Effector memory CD4-positive, alpha-beta T cell (primary cell): ENCODE results near the gene TEDC1.

Experiments used
- DNase-seq, 3 donors: peaks; one replicate each; pipeline ENCODE4 v3.0.0-alpha.2; 2020
- H3K27ac ChIP-seq: 2 replicates; pipeline ENCODE4 v1.7.0; 2013; ENCODE audit warnings: mild to moderate bottlenecking, low read length, moderate library complexity; ENCODE audit not compliant: insufficient read depth, poor library complexity, severe bottlenecking
- H3K27me3 ChIP-seq: replicated peaks from 2 replicates; pipeline ENCODE4 v1.7.0; 2013; ENCODE audit warnings: mild to moderate bottlenecking, low read length; ENCODE audit not compliant: insufficient read depth, control insufficient read depth, poor library complexity, severe bottlenecking
- H3K36me3 ChIP-seq: 2 replicates; pipeline ENCODE4 v1.7.0; 2013; ENCODE audit warnings: mild to moderate bottlenecking, low read length, moderate library complexity; ENCODE audit not compliant: control insufficient read depth, insufficient read depth
- H3K4me1 ChIP-seq: 2 replicates; pipeline ENCODE4 v1.7.0; 2013; ENCODE audit warnings: low read length, mild to moderate bottlenecking; ENCODE audit not compliant: control insufficient read depth, insufficient read depth, poor library complexity, severe bottlenecking
- H3K4me3 ChIP-seq: 2 replicates; pipeline ENCODE4 v1.7.0; 2013; ENCODE audit warnings: low read length, low read depth, mild to moderate bottlenecking; ENCODE audit not compliant: insufficient read depth, poor library complexity, severe bottlenecking
- H3K9me3 ChIP-seq: 2 replicates; pipeline ENCODE4 v1.7.0; 2013; ENCODE audit warnings: mild to moderate bottlenecking, low read length, moderate library complexity; ENCODE audit not compliant: control insufficient read depth

The TEDC1 gene

DNA sequence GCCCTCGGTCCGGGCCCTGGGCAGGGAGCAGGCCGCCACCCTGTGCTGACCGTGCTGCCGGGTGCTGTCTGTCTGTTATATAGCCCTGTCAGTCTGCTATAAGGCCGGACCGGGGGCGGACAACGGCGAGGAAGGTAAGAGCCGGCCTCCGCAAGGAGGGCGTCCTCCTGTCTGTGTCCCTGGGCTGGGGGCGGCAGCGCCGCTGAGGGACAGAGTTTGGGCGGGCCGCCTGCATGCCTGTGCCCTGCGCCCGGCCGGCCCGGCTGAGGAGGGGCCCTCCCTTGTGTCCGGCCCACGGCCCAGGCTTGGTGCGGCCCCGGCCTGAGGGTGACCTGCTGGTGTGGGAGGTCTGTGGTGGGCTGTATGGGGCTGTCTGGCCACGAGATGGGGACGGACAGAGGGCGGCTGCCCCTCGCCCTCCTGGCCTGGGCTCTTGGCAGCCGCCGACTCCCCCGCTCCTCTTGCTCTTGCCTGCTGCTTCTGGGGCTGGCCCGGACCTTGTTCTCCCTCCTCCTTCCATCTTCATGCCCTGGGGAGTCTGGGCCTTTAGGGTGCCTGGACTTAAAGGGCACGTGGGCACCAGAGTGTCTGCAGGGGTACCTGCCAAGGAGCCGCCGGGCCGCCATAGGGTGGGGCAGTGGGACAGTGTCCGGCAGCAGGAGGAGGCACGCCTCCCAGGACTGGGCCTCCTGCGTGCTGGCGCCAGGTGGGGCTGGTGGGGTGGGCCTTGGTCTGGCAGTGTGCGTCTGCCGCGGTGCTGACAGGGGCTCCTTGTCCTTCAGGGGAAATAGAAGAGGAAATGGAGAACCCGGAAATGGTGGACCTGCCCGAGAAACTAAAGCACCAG is 41.5 kb upstream of the TEDC1 start:
- Histone ChIP-seq H3K27me3 (no peaks in the 10 kb centered on the region), H3K4me1 (no peaks in the 10 kb centered on the region), H3K36me3 (peaks cover 18% of the 10 kb centered on the region), H3K4me3 (no peak overlapping the region), H3K9me3 (no peaks in the 10 kb centered on the region), H3K27ac (no peak overlapping the region)
- DNase-seq, result no peak

DNA sequence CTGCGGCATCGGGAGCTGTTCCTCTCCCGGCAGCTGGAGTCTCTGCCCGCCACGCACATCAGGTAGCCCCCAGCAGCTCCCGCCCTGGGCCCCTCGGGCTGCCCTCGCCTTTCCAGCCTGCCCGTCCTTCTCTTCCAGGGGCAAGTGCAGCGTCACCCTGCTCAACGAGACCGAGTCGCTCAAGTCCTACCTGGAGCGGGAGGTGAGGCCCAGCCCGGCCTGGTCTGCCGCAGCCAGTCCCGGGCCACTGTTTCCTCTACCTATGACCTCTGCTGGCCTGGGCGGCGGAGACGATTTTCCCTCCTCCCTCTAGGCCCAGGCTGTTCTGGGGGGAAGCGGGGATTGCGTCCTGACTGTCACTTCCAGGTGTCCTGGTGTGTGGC is 40.9 kb upstream of the TEDC1 start:
- H3K4me3 ChIP-seq, result no peak overlapping the region
- H3K36me3 ChIP-seq, result peaks cover 21% of the 10 kb centered on the region
- H3K27ac ChIP-seq, result no peak overlapping the region
- H3K9me3 ChIP-seq, result no peaks in the 10 kb centered on the region
- H3K27me3 ChIP-seq, result no peaks in the 10 kb centered on the region
- H3K4me1 ChIP-seq, result no peaks in the 10 kb centered on the region
- no peak for DNase-seq

DNA sequence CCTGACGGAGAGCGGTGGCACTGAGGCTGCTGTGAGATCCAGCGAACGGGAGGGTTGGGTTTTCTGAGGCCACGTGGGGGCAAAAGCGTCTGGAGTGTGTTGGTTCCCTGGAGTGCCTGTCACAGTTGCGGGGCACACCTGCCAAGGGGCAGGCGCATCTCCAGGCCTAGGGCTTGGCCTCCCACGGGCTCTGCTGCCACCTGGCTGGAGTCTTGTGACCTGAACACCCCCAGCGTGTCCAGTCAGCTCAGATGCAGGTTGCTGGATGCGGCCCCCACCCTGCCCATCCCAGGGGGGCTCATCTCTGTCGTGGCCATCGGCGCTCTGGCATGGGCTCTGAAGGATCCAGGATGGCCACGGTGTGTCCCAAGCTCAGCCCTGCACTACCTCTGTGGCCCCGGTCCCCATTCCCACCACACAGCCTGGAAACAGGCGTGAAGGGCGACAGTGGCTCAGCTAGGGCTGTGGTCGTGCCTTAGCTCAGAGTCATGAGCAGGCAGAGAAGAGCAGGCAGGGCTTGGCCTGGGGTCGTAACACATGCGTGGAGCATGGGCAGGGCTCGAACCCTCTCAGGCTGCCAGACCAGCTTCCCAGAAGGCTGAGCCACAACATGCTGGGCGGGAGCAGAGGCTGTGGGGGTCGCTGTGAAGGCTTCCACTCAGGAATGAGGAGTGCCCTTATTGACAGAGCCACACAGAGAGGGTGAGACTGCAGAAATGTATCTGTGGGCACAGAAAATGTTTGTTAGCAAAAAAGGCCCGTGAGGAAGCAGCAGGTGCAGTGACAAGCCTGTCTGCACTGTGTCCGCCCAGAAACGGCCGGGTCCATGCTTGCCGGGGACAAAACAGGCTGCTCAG is 40.0 kb upstream of the TEDC1 start:
- H3K9me3 ChIP-seq, result no peaks in the 10 kb centered on the region
- no peak overlapping the region for H3K27ac ChIP-seq
- DNase-seq, result no peak
- no peaks in the 10 kb centered on the region for H3K27me3 ChIP-seq
- H3K4me1 ChIP-seq, result no peaks in the 10 kb centered on the region
- H3K4me3 ChIP-seq, result no peak overlapping the region
- H3K36me3 ChIP-seq, result peaks cover 31% of the 10 kb centered on the region

DNA sequence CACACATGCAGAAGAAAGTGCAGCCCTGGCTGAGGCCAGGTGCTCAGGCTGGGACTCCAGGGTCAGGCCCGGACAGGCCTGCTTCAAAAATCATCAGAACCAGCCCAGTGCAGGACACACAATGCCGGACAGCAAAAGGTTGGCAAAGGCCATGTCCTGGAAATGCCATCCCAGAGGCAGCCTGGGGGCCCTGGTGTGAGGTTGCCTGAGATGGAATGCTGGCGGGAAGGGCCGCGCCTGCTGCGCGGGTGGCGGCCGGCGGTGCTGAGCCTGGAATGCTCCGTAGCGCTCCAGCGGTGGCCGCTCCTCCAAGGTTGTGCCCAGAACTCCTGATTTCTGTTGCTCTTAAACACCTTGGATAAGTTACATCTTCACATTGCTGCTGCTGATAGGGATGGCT is 38.1 kb upstream of the TEDC1 start:
- Histone ChIP-seq H3K9me3 (no peaks in the 10 kb centered on the region), H3K4me3 (no peak overlapping the region), H3K27me3 (no peaks in the 10 kb centered on the region), H3K36me3 (peaks cover 31% of the 10 kb centered on the region), H3K4me1 (no peaks in the 10 kb centered on the region), H3K27ac (no peak overlapping the region)
- no peak for DNase-seq

GRCh38 chr14:105453847-105454246 is 37.2 kb upstream of the TEDC1 start:
- H3K4me3 ChIP-seq, result no peak overlapping the region
- H3K27me3 ChIP-seq, result no peaks in the 10 kb centered on the region
- no peak overlapping the region for H3K27ac ChIP-seq
- peaks cover 31% of the 10 kb centered on the region for H3K36me3 ChIP-seq
- no peaks in the 10 kb centered on the region for H3K9me3 ChIP-seq
- no peak for DNase-seq
- H3K4me1 ChIP-seq, result no peaks in the 10 kb centered on the region

DNA sequence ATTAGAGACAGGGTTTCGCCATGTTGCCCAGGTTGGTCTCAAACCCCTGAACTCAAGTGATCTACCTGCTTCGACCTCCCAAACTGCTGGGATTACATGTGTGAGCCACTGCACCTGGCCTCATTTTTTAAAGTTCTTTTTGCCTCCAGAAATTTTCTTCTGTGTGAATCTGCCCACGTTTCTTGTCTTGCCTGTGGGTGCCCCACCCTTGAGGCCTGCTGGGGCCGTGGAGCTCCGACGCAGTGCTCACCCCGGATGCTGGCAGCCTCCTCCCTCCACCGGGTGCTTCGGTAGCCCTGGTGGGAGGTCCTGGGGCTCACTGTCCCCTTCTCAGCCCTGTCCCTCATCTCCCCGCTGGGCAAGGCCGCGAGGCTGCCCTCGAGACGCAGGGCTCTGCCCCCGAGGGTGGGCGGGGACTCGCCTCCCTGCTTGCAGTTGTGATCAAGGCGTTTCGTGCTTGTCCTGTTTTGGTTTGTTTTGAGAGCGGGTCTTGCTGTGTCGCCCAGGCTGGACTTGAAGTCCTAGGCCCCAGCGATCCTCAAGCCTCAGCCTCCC is 35.9 kb upstream of the TEDC1 start:
- no peaks in the 10 kb centered on the region for H3K27me3 ChIP-seq
- no peak overlapping the region for H3K4me3 ChIP-seq
- H3K4me1 ChIP-seq, result no peaks in the 10 kb centered on the region
- H3K9me3 ChIP-seq, result no peaks in the 10 kb centered on the region
- no peak overlapping the region for H3K27ac ChIP-seq
- H3K36me3 ChIP-seq, result peaks cover 29% of the 10 kb centered on the region
- DNase-seq, result no peak

DNA sequence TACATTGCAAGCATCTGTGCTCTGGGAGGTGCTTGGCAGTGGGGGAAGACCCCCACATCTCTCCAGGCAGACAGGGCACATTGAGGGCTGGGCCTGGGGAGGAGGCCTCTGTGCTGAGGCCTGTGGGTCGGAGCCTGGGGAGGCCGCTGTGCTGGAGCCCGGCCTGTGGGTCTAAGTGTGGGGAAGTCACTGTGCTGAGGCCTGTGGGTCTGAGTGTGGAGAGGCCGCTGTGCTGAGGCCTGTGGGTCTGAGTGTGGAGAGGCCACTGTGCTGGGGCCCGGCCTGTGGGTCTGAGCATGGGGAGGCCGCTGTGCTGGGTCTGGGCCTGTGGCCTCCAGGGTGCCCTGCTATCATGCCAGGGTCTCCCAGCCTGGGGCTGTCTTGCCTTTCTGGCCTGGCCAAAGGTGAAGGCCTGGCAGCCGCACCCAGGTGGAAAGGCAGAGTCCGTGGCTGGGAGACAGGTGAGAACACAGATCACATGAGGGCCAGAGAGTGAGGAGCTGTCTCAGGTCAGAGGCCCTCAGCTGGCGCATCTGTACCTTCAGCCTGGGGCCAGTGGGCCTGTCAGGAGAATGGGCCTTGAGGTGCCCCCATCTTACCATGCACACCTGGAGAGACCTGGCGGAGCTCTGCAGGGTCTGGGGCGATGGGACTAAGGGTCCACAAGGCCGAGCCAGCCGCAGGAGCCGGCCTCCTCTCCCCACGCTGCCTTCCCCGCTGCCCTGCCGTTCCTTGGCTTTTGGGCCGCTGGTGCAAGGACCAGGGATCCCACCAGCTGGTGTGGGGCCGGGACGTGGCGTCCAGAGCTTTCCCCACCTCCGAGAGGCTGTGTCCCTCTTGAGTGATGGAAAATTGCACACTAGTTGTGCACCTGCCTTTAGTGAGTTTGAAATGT is 35.0 kb upstream of the TEDC1 start:
- Histone ChIP-seq H3K27ac (no peak overlapping the region), H3K9me3 (no peaks in the 10 kb centered on the region), H3K4me1 (no peaks in the 10 kb centered on the region), H3K4me3 (no peak overlapping the region), H3K27me3 (no peaks in the 10 kb centered on the region), H3K36me3 (peaks cover 26% of the 10 kb centered on the region)
- no peak for DNase-seq

- no peak for DNase-seq
- Histone ChIP-seq H3K4me3 (no peak overlapping the region), H3K9me3 (no peaks in the 10 kb centered on the region), H3K27me3 (no peaks in the 10 kb centered on the region), H3K27ac (no peak overlapping the region), H3K36me3 (peaks cover 27% of the 10 kb centered on the region), H3K4me1 (no peaks in the 10 kb centered on the region)
These were observed 34.1 kb upstream of the TEDC1 start for GRCh38 chr14:105456736-105457617.

GRCh38 chr14:105458010-105458409 is 33.0 kb upstream of the TEDC1 start:
- H3K27me3 ChIP-seq, result no peaks in the 10 kb centered on the region
- no peak overlapping the region for H3K4me3 ChIP-seq
- peaks cover 24% of the 10 kb centered on the region for H3K36me3 ChIP-seq
- no peaks in the 10 kb centered on the region for H3K4me1 ChIP-seq
- no peaks in the 10 kb centered on the region for H3K9me3 ChIP-seq
- H3K27ac ChIP-seq, result no peak overlapping the region
- no peak for DNase-seq
